ENCODE results near the gene TEX13B.

TEX13B gene

DNA sequence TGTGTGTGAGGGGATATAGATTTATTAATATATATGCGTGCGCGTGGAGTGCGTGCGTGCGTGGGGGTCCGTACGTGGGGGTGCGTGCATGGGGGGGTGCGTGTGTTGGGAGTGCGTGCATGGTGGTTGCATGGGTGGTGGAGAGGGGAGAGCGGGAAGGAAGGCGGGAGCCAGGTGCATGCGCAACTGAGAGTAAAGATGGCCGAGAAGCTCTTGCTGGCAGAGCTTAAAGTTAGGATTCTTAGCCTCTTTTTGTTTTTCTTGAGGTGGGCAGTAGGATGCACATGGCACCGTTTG is 45.8 kb downstream of the TEX13B start:
- no peak for DNase-seq (ENCODE audit: low spot score)

DNA sequence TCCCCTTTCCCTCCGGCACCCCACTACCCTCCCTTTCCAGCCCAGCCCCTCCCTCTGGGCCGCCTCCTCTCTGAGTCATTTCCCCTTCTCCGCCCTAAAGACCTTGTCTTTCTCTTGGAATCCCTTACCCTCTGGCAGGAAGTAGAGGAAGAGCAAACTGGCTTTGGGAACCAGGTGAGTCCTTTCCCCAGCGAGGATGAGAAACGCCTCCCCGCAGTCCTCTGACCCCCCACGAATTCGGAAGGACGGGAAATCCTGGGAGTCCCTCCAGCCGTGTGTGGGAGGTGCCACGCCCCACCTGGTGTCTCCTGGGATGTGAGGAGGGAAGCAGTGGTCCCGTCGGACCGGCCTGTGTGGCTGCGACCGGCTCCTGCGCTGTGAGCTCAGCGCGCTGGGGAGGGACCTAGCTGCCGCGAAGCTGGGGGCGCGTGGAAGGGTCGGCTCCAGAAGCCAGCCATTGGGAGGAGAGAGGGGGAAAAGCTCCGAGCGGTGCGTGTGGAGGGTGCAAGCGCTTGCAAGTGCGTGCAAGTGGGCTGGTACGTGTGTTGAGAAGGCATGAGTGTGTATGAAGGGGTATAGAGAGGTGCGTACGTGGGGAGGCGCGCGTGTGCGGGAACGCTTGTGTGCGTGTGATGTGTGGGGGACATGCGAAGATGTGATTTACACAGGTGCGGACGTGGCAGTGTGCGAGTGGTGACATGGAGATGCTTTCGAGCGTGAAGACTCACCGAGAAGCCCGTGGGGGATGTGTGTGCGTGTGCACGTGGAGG is 46.3 kb downstream of the TEX13B start:
- no peak for DNase-seq (ENCODE audit: low spot score)

DNA sequence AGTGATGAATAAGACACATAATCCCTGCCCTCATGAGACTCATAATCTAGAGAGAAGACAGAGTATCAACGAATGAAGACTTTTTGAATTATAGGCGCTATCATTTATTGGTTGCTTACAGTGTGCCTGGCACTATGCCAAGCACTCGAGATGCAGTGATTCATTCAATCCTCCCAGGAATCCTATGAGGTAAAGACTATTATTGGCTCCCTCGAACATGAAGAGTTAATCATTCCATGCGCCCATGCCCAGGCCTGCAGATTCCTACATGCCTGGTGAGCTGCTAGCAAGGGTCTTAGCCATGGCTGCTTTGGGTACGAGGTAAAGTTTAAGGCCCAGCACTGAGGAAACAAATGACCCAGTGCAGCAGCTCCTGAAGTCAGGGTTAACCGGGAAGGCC is 47.0 kb downstream of the TEX13B start:
- no peak for DNase-seq (ENCODE audit: low spot score)

DNA sequence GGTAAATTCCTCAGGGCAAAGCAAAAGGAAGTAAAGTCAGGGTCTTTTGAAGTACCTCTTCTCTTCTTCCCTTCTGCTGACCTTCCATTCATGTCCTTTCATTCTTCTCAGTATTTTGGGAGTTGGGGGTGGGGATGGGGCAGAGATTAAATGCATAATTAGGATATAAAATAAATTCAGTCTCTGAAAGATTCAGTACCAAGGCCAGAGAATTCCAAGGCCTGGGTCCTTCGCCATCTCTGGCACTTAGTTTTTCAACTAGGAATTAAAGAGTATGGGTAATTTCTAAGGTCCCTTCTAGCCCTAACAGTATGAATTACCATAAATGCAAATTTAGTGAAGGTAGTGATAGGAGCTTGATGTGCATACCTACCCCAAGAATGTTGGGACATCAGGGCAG is 47.9 kb downstream of the TEX13B start:
- DNase-seq (ENCODE audit: low spot score), result no peak

Data from activated CD4-positive, alpha-beta T cell treated with anti-CD3 and anti-CD28 coated beads, Interleukin-2, Interleukin-4, amounts not matched to agents 100 ng/mL and 50 ng/mL, durations not matched to agents 16 hours and 8 hours (primary cell).